22Rv1 (cell line): Measurements from ENCODE around the gene CACNA1C.

Experiments
- CTCF ChIP-seq: fragments of 450-650 bp; IDR thresholded peaks from 2 replicates; pipeline ENCODE4 v1.5.1; 2017; ENCODE audit warnings: mild to moderate bottlenecking
- ZFX ChIP-seq: fragments of 450-650 bp; IDR thresholded peaks from 2 replicates; pipeline ENCODE4 v1.6.1; 2017; ENCODE audit warnings: antibody characterized with exemption, borderline replicate concordance

- TF ChIP-seq CTCF: no peak
- no peak for TF ChIP-seq ZFX
Observed at GRCh38 chr12:2465681-2466080, 412.9 kb downstream of the CACNA1C start.
